Kidney capillary endothelial cell (primary cell): ENCODE results near the gene FCHSD2.

Experiments used
- DNase-seq: peaks from one replicate; pipeline ENCODE4 v3.0.0-alpha.2; 2018; ENCODE audit warnings: low spot score

The FCHSD2 gene

GRCh38 chr11:73142128-73142377 is at the start of gene FCHSD2:
Gene FCHSD2, minus strand, starts transcription at chr11:73142318. Its CDS starts 441 bp downstream, at chr11:73141877.
- DNase-seq: no peak

- no peak for DNase-seq
Measured at GRCh38 chr11:73191151-73191550, 49.0 kb upstream of the FCHSD2 start.

- no peak for DNase-seq
Measured at GRCh38 chr11:73190557-73190885, 48.4 kb upstream of the FCHSD2 start.

- DNase-seq: no peak
Measured at GRCh38 chr11:73189723-73190556, 47.8 kb upstream of the FCHSD2 start.

GRCh38 chr11:73189315-73189714 is 47.2 kb upstream of the FCHSD2 start:
- DNase-seq: no peak

GRCh38 chr11:73188301-73188700 is 46.2 kb upstream of the FCHSD2 start:
- no peak for DNase-seq

- DNase-seq: no peak
Measured at GRCh38 chr11:73187854-73188253, 45.7 kb upstream of the FCHSD2 start.

- DNase-seq: no peak
Measured at GRCh38 chr11:73186886-73187285, 44.8 kb upstream of the FCHSD2 start.

GRCh38 chr11:73186294-73186850 is 44.3 kb upstream of the FCHSD2 start:
- DNase-seq: no peak

GRCh38 chr11:73185680-73186293 is 43.7 kb upstream of the FCHSD2 start:
- peak; percentile 20 for DNase-seq

GRCh38 chr11:73184953-73185671 is 43.0 kb upstream of the FCHSD2 start:
- DNase-seq: peak; percentile 58

- DNase-seq: no peak
Measured at GRCh38 chr11:73182824-73183321, 40.8 kb upstream of the FCHSD2 start.

GRCh38 chr11:73178681-73179080 is 36.6 kb upstream of the FCHSD2 start:
- DNase-seq: no peak

GRCh38 chr11:73177778-73178539 is 35.8 kb upstream of the FCHSD2 start:
- DNase-seq: peak; percentile 89

- DNase-seq: peak; percentile 80
Measured at GRCh38 chr11:73177380-73177777, 35.3 kb upstream of the FCHSD2 start.

GRCh38 chr11:73176874-73177155 is 34.7 kb upstream of the FCHSD2 start:
- no peak for DNase-seq

- DNase-seq: no peak
Measured at GRCh38 chr11:73176145-73176873, 34.2 kb upstream of the FCHSD2 start.

- DNase-seq: no peak
Measured at GRCh38 chr11:73175551-73176144, 33.5 kb upstream of the FCHSD2 start.

- DNase-seq: no peak
Measured at GRCh38 chr11:73174495-73174791, 32.3 kb upstream of the FCHSD2 start.

- DNase-seq: no peak
Measured at GRCh38 chr11:73173755-73174494, 31.8 kb upstream of the FCHSD2 start.
